Spleen (tissue), 7 donors: ENCODE results near the gene KCNK4.

Source experiments
- CTCF ChIP-seq, 11 experiments: fragments of 200-600 bp in 7 of 11; fragments of 450-650 bp in 4 of 11; sonication (generic) in 4 of 11; IDR thresholded peaks in 8 of 11; conservative IDR thresholded peaks in 3 of 11; 1 replicate in 7 of 11; 2 replicates in 4 of 11; pipeline versions ENCODE4 v1.4.0 to v1.8.0; 2016 to 2021; ENCODE audit warnings: antibody characterized with exemption in 11 of 11, inconsistent platforms in 4 of 11, mild to moderate bottlenecking in 1 of 11
- POLR2A ChIP-seq, 3 donors: fragments of 450-650 bp; IDR thresholded peaks; one replicate each; pipeline ENCODE4 v1.5.1; 2017; ENCODE audit warnings: antibody characterized with exemption in 3 of 3, mild to moderate bottlenecking in 1 of 3
- POLR2AphosphoS5 ChIP-seq, 3 donors: sonication (generic); formaldehyde crosslinking; IDR thresholded peaks; one replicate each; pipeline ENCODE4 v1.5.1; 2017; ENCODE audit warnings: antibody characterized with exemption in 3 of 3
- donor health status: DM: no; HTN: no; CAD: no; lungs with moderate emphysema.
- donor health status: DM: no; HTN: no; CAD: no.
- donor health status: DM: no; HTN: no; CAD: no.

- TF ChIP-seq CTCF (IDR thresholded peaks at IDR 0.05 in 8 of 11, conservative IDR thresholded peaks at IDR 0.05 in 3 of 11) = no peak
- no peak for TF ChIP-seq POLR2A (IDR thresholded peaks at IDR 0.05)
- no peak for TF ChIP-seq POLR2AphosphoS5 (IDR thresholded peaks at IDR 0.05)
These were observed 42.5 kb upstream of the KCNK4 start for GRCh38 chr11:64248578-64248977.
